ENCODE results near the gene BRD3. TPM values are rescaled to one million over a fixed set of nuclear protein-coding genes. Genes with fewer than 3 reads are reported as not detected.

BRD3 gene
- total RNA-seq, 1 donor from 2014 or later: 98.1 TPM

GRCh38 chr9:134028575-134029247 is 39.1 kb downstream of the BRD3 start:
- Mint-ChIP-seq H3K36me3 (ENCODE audit: insufficient read depth) (peaks cover 14% of the 10 kb centered on the region), H3K9me3 (ENCODE audit: low read depth) (no peaks in the 10 kb centered on the region), H3K4me1 (ENCODE audit: low read depth) (no peaks in the 10 kb centered on the region), H3K27me3 (no peaks in the 10 kb centered on the region), H3K4me3 (ENCODE audit: low read depth) (no peak overlapping the region), H3K27ac (peak overlapping the region; percentile 73)
- no peak for TF ChIP-seq CTCF (IDR thresholded peaks at IDR 0.05; ENCODE audit: unreplicated experiment)
- DNase-seq (ENCODE audit: low spot score, unreplicated experiment): no peak

- H3K36me3 Mint-ChIP-seq (ENCODE audit: insufficient read depth): peaks cover 8% of the 10 kb centered on the region
- no peak for TF ChIP-seq CTCF (IDR thresholded peaks at IDR 0.05; ENCODE audit: unreplicated experiment)
- no peak for DNase-seq (ENCODE audit: low spot score, unreplicated experiment)
- H3K4me3 Mint-ChIP-seq (ENCODE audit: low read depth): peak overlapping the region; percentile 3
- no peaks in the 10 kb centered on the region for H3K4me1 Mint-ChIP-seq (ENCODE audit: low read depth)
- no peaks in the 10 kb centered on the region for H3K27me3 Mint-ChIP-seq
- H3K27ac Mint-ChIP-seq: peak overlapping the region; percentile 22
- no peaks in the 10 kb centered on the region for H3K9me3 Mint-ChIP-seq (ENCODE audit: low read depth)
Observed at GRCh38 chr9:134028076-134028475, 39.8 kb downstream of the BRD3 start.

GRCh38 chr9:134027561-134027960 is 40.3 kb downstream of the BRD3 start:
- peak overlapping the region; percentile 57 for H3K4me3 Mint-ChIP-seq (ENCODE audit: low read depth)
- TF ChIP-seq CTCF (IDR thresholded peaks at IDR 0.05; ENCODE audit: unreplicated experiment): no peak
- H3K9me3 Mint-ChIP-seq (ENCODE audit: low read depth): no peaks in the 10 kb centered on the region
- no peak overlapping the region for H3K27ac Mint-ChIP-seq
- H3K4me1 Mint-ChIP-seq (ENCODE audit: low read depth): no peaks in the 10 kb centered on the region
- no peaks in the 10 kb centered on the region for H3K27me3 Mint-ChIP-seq
- H3K36me3 Mint-ChIP-seq (ENCODE audit: insufficient read depth): peaks cover 4% of the 10 kb centered on the region
- DNase-seq (ENCODE audit: low spot score, unreplicated experiment): no peak

GRCh38 chr9:134026981-134027380 is 40.8 kb downstream of the BRD3 start:
- Mint-ChIP-seq H3K36me3 (ENCODE audit: insufficient read depth) (peaks cover 4% of the 10 kb centered on the region), H3K27me3 (no peaks in the 10 kb centered on the region)

GRCh38 chr9:134026581-134026980 is 41.2 kb downstream of the BRD3 start:
- DNase-seq (ENCODE audit: low spot score, unreplicated experiment): no peak
- Mint-ChIP-seq H3K27ac (no peak overlapping the region), H3K36me3 (ENCODE audit: insufficient read depth) (peaks cover 4% of the 10 kb centered on the region), H3K27me3 (no peaks in the 10 kb centered on the region), H3K4me3 (ENCODE audit: low read depth) (peak overlapping the region; percentile 73), H3K9me3 (ENCODE audit: low read depth) (no peaks in the 10 kb centered on the region), H3K4me1 (ENCODE audit: low read depth) (no peaks in the 10 kb centered on the region)
- no peak for TF ChIP-seq CTCF (IDR thresholded peaks at IDR 0.05; ENCODE audit: unreplicated experiment)

More at GRCh38 chr9:134026981-134027380, 40.8 kb downstream of the BRD3 start:
- no peaks in the 10 kb centered on the region for H3K9me3 Mint-ChIP-seq (ENCODE audit: low read depth)
- no peak for DNase-seq (ENCODE audit: low spot score, unreplicated experiment)
- H3K4me3 Mint-ChIP-seq (ENCODE audit: low read depth): peak overlapping the region; percentile 57
- H3K4me1 Mint-ChIP-seq (ENCODE audit: low read depth): no peaks in the 10 kb centered on the region
- peak overlapping the region; percentile 15 for H3K27ac Mint-ChIP-seq
- TF ChIP-seq CTCF (IDR thresholded peaks at IDR 0.05; ENCODE audit: unreplicated experiment): no peak

Measured in progenitor cell of endocrine pancreas (in vitro differentiated cells).